Measurements from ENCODE around the gene ARAP2.

The ARAP2 gene

DNA sequence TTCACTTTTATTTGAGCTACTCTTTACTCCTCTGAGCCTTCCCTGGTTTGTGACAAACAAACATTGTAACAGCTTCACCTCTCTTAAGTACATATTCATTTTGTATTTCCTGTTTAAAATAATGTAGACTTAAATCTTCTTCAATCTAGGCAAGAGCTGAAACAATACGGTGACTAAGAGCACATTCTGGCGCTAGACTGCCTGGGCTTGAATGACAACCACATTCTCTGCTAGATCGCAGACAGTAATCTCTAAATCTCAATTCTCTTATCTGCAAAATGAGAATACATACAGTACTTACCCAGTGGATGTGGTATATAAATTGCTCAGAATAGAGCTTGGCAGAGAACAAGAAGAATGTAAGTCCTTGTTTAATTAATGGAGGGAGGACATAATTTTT, 144.8 kb downstream of the ARAP2 start:
- DNase-seq (ENCODE audit: low read depth), result no peak

DNA sequence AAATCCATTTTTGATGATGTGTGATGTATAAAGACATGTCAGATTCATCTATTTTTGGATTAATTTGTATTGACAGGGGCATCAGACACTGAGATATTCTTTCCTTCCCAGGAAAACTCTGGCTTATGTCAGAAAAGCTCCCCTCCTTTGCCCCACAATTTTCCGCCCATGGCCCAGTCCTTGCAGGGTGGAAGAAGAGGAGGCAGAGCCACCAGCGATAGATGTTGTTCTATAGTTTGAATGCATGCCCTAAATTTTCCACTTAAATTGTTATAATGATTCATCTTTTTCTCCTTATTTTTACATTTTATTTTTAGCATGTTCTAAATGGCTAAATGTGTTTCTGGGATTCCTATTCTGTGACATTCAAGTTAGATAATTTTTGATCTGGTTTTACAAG, 149.3 kb downstream of the ARAP2 start:
- no peak for DNase-seq (ENCODE audit: low read depth)

DNA sequence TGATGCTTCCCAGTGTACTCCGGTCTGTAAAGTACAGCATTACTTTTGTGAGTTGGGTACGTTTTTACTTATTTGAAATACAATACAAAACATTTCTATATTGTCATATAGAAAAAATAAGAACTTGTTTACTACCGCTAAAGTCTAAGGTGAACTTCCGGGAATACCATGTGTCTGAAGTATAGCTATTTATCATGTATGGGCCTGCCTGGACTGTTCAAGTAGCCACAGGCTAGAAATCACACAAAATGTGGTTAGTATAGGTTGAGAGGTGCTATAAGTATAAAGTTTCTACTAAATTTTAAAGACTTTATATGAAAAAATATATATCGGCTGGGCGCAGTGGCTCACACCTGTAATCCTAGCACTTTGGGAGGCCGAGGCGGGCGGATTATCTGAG, 152.3 kb downstream of the ARAP2 start:
- no peak for DNase-seq (ENCODE audit: low read depth)

DNA sequence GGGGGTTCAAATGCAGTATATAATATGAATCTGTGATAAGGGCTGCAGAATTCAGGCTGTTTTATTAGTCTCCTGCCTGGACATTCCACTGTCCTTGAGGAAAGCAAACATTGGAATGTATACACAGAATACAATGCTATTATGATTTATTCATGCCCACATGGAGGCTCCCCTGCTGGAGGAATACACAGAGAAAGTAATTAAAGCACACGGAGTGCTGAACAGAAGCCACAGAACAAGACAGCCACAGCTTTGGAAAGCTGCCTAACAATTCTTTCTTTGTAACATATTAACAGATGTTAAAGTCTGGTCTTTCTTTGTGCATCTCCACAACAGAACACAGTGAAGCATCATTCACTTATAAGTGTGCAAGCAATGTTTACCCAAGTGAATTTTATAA, 155.8 kb downstream of the ARAP2 start:
- no peak for DNase-seq (ENCODE audit: low read depth)

DNA sequence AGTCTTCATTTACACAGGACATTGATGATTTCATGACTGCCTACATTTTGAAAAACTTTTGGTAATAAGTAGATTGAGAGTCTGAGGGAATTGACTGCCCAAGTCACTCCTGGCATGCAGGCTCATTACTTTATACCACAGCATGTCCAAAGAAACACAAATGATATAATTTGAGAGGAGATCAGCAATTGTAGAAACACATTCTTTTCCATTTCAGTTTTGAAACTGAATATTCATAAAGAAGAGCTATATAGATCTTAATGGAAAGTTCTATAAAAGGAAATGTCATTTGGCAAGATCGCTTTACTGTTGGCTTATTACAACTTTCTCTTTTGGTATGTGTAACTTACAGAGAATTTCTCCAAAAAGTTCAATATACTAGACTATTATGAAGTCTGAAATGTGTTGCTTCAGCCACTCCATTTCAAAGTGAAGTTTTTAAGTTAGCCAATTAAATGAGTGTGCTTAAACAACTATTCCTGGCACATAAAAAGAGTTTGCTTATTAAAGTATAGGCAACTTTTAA, 158.0 kb downstream of the ARAP2 start:
- DNase-seq (ENCODE audit: low read depth), result no peak

DNA sequence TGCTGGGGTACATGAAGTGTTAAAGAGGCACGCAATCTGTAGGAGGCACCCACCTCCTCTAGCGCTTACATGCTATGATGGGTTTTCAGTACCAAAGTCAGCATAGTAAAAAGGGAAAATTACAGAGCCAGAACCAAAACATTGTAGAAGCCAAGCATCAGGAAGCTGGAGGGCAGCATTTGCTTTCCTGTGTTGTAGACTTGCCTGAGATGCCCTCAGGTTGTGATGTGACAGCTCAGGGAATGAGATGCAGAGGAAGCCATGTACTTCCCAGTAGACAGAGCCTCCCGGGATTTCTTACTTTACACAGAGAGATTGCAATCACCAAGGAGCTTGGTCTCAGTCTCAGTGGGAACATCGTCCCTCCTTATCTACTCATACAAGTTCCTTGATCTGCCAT, 161.5 kb downstream of the ARAP2 start:
- no peak for DNase-seq (ENCODE audit: low read depth)

DNA sequence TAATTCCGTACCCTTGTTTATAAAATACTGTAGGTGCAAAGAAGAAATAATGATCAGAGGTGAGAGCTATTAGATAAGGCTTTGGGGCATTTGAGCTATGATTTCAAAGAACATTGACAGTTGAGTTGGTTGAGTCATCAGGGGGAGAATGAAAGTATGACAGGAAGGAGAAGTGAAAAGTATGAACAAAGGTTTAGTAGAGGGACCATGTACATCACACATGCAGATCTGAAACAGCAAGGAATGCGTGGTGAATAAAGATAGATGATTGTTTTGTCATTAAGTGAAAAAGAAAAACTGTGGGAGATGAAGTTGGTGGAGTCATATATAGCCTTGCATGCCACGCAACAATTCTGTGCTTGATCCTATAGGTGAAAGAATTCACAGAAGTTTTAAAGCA, 163.1 kb downstream of the ARAP2 start:
- DNase-seq (ENCODE audit: low read depth), result no peak

DNA sequence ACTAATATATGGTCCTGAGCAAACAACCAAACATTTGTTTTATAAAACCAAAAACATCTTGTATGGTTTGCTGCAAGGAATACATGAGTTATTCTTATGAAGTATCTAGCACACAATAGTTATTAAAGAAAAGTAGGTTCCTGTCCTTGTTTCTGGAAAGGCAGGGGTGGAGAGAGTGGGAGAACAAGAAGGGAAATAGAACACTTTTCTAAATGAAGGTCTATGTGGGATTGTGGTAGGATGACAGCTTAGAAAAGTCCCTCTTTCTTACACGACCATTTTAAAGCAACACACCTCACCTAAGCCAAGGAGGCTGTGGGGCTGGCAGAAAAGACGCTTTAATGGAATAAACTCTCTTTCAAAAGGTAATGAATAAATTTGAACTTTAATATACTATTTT, 164.6 kb downstream of the ARAP2 start:
- DNase-seq (ENCODE audit: low read depth), result no peak

DNA sequence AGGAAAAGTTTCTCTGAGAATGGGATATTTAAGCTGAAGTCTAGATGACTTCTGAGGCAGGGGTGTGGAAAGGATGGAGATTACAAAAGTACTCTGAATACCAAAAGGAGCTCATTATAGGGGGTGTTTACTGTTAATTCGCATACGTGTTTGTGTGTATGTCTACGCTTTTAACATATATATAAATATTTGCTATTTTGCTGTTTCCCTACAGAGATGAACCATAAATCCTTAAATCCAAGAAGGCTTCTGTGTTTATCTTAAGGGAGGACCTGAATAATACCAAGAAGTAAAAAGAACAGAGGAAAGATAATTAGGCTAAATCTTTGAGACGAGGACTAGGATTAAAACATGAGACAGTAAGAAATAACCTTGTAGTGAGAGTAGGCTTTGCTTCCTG, 166.0 kb downstream of the ARAP2 start:
- no peak for DNase-seq (ENCODE audit: low read depth)

DNA sequence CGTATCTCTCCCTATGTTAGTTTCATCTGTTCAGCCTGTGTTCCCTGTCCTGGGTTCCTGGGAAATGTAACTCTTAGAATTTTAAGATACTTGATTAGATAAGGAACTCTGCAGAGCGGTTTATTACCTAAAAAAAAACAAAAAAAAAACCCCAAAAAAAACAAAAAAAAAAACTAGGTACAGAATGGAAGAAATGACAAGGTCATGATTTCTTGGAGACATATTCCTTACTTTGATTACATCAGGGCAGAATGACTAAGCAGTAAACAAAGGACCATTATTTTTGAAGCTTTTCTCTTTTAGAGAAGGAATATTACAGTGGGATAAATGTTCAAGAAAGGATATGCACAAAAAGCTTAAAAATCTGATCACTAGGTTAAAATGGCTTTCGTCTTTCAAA, 171.8 kb downstream of the ARAP2 start:
- no peak for DNase-seq (ENCODE audit: low read depth)

DNA sequence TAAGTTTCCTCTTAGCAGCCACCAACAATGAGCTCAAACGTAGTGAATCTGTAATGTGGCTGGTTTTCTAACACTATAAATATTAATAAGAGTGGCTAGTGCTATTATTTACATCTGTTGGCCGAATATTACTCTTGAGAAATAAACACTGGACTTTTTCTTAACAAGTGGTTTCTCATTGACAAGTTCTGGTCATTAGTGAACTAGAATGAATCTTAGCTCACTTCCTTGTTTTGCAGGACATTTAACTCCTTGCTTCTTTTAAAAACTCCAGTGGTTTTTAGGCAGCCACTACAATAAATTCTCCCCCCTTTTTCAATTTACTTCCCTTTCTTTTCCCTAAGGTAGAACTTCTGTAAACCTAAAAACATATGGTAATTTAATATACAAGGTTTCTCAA, 177.2 kb downstream of the ARAP2 start:
- no peak for DNase-seq (ENCODE audit: low read depth)

DNA sequence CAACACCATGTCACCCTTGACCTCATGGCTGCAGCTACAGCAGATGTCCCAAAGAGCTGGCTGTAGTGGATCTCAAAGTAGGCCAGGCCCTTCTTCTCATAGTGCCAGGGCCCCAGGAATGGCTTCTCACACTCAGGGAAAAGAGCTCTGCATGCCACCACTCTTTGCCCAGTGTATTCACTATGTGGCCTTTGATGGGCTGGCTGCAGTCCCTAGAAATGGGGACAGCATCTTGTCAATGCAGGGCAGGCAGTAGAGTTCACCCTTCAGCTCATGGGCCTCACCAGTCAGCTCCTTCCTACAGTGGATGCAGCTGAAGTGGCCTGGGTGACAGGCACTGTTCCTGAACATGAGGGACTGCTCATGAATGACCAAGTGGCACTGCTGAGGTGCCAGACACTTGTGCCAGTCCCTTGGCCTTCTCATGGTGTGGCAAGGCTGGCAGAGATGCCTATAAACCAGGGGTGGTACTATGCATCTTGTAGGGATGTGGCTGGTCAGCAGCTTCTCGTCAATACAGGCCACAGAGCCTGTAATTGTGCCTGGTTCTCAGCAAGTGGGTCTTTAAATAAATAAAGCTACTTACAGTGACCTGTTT, 178.9 kb downstream of the ARAP2 start:
- DNase-seq (ENCODE audit: low read depth), result no peak

DNA sequence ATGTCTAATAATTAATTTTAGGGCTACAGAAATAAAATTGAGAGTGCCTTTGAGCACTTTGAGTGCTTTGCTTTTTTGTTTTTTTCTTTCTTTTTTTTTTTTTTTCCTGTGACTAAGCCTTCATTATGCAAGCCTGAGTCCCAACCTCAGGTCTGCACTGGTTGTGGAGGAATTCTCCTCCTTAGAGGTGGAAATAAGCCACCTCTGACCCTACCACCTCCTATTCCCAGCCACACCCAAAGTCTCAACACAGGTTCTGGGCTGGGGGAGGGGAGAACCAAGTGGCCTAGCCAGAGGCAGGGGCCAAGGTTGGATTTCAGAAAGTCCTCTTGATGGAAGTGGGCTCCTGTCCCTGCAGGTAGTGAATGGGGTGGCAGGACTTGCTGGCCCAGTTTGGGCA, 180.2 kb downstream of the ARAP2 start:
- no peak for DNase-seq (ENCODE audit: low read depth)

DNA sequence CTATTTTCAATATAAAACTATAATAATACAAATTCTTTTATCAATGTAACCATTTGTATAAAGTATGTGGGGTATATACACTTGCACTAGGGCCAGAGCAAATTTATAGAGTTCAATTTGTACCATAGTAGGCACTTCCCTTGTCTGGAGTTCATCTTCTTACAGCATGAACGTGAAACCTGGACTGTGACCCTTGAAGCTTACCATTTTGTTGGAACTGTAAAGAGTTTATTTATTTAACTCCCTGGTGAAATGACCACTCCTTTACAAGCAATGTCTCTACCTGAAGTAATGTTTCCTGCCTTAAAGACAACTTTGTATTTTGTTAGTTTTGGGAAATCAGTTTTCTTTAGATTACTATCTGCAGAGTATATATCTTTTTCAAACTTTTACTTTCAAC, 188.2 kb downstream of the ARAP2 start:
- DNase-seq (ENCODE audit: low read depth), result no peak

DNA sequence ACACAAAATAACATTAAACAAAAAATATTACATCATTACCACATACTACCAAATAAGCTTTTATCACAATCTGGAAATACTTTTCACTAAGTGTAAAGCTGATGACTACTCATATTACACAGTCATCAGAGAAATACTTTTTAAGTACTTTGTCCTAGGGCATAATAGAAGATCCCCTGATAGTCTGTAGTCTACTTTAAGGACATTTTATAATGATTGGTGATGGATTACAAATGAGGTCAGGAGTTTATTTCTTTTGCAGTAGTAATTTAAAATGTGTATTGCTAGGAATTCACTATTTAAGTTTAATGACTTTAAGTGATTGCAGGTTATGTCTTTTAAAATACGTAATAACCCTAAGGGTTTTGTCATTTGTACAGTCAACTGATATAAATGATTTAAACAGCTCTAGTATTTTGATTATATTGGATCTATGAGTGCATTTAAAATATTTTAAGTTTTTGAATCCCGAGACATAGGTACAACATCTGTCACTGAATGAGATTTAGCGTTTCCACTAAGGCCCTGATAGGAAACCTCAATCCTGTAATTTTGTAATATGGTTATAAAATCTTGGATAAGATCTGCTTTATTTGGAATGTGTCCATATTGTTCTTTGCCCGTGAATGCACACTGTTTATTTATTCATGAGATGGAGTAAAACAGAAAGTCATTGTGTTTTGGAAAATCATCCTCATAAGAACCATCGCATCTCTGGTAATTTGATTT, 189.5 kb downstream of the ARAP2 start:
- DNase-seq (ENCODE audit: low read depth), result no peak

DNA sequence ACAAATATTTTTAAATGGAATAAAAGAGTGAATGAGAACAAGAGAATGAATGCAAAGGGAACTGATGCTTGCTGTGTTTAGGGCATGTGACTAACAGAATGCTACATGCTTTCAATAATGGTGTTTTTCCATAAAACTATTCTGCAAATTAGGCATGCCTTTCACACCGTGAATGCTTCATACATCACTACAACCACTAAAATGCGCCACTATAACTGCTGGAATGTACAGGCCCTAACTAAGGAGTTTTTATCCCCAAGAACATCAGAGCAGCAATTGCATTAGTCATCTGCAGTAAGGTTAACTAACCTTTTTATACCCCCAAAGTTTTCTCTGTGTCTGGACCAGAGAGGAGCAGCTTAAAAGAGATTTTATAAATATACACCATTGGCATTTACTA, 190.4 kb downstream of the ARAP2 start:
- no peak for DNase-seq (ENCODE audit: low read depth)

DNA sequence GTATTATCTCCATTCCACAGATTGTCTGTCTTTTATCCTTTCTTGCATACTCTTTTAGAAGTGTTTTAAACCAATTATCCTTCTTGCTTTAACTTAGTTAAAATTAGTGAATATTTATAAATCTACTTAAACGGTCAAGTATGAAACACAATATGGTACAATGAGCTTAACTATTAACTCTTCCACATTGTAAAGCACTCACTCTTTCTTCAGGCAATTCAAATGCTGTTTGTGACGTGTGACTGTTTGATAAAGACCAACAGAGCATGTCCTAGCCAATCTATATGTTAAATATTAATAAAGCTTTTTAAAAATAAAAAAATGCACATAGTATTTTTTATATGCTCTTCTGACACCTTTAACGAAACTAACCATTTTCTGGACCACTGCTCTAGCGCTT, 192.7 kb downstream of the ARAP2 start:
- DNase-seq (ENCODE audit: low read depth), result no peak

DNA sequence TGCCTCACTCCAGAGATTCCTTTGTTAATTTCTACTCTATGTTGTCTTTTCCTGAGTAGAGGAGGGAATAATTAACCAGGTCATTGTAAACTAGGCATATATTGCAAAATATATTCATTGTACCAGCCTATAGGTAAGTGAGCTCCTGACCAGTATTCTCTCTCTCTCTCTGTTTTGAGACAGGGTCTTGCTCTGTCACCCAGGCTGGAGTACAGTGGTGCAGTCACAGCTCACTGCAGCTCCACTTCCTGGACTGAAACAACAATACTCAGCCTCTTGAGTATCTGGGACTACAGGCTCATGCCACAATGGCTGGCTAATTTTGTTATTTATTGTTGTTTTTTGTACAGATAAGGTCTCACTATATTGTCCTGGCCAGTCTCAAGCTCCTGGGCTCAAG, 198.3 kb downstream of the ARAP2 start:
- DNase-seq (ENCODE audit: low read depth), result no peak

DNA sequence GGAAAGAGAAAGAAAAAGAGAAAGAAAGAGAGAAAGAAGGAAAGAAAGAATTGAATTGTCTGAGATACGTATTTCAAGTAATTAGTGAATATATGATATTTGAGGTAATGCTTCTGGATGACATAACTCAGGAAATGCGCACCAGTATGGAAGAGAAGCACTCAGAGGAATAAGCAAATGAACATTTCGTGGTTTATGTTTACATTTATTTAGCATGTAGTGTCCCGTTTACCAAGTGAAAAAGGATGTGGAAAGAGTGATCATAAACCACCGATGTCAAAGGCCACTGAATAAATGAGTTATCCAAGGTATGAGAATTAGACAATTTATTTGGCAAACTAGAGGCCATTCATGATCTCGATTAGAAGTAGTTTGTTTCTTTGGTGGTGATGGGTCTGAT, 200.4 kb downstream of the ARAP2 start:
- no peak for DNase-seq (ENCODE audit: low read depth)

DNA sequence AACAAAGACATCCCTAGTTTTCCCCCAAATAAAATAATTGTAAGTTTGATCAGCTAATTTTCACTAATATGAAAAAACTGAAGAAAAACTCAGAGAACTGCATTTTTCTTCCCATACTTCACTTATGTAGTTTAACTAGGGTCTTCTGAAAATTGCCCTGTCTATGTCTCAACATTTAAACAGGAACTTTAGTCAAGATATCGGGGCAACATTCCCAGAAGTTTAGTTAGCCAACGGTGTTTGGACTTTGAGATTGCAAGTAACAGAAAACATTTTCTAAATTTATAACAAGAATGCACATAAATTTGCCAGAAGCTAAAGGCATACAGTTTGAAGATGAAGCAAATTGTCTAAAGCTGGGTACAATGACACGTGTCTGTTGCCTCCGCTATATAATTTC, 201.1 kb downstream of the ARAP2 start:
- no peak for DNase-seq (ENCODE audit: low read depth)

DNA sequence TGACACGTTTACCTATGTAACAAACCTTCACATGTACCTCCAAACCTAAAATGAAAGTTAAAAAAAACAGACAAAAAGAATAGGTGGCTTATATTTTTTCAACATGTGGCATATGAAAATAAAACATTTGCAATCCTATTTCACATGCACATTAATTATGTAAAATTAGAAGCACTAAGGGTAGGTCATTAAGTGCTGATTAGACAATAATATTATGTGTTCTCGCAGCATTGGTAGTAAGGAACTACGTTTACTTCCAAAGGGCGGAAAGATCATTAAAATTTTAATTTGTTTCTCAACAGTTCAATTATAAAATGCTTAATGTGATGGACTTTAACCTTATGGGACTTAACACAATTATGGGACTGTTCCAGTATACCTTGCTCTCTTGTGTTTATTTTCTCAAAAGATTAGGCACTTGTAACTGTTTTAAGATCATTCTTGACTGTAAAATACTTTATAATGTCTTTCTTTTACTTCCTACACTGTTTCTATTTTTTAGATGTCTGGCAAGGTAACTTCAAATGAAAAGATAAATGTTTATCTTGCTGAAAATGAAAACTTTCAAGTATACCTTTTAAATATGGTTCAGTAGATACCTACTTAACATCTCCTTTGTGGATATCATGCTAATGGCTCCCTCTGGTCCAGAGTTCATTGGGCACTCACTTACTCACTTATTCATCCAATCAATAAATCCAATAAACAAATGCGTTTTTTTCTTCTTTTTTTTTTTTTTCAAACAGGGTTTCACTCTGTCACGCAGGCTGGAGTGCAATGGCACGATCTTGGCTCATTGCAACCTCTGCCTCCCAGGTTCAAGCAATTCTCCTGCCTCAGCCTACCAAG, 202.0 kb downstream of the ARAP2 start:
- DNase-seq (ENCODE audit: low read depth), result no peak

DNA sequence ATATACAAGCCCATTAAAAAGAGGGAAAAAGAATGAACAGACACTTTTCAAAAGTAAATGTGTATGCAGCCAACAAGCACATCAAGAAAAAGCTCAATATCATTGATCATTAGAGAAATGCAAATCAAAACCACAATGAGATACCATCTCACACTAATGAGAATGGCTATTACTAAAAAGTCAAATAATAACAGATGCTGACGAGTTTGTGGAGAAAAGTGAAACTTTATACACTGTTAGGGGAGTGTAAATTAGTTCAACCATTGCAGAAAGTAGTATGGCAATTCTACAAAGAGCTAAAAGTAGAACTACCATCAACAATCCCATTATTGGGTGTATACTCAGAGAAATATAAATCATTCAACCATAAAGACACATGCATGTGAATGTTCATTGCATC, 203.0 kb downstream of the ARAP2 start:
- no peak for DNase-seq (ENCODE audit: low read depth)

DNA sequence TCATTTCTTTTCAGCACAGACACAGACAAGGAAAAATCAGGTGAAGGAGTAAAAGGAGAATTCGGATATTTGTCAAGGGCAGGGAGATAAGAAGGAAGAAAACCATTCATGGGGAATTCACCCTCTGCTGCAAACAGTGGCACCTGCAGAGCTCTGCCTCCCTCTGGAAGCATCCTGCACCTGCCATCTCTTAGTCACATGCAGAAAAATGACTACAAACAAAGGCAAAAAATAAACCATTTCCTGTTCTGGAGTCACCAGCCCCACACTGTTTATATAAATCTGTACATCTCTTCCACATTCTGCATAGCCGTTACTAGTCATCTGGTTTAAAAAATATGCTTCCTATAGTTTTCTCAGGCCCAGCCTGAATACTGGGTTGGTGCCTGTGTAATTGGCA, 205.3 kb downstream of the ARAP2 start:
- DNase-seq (ENCODE audit: low read depth), result no peak

Measured in stromal cell of bone marrow (primary cell).